ENCODE measurements around the gene USP15.

USP15 gene

GRCh38 chr12:62288328-62288727 lies 28.1 kb downstream of the USP15 start:
- Histone ChIP-seq H3K9me3 (replicated peaks; ENCODE audit: low read length) (peaks cover 6% of the 10 kb centered on the region), H3K4me2 (ENCODE audit: low read length) (no peak overlapping the region), H3K36me3 (ENCODE audit: insufficient read depth, low read length) (no peaks in the 10 kb centered on the region), H3K9ac (ENCODE audit: low read depth, low read length) (no peak overlapping the region), H3K4me1 (ENCODE audit: control insufficient read depth, insufficient read depth, low read length) (peaks cover 9% of the 10 kb centered on the region), H3K27me3 (ENCODE audit: control insufficient read depth, insufficient read depth, low read length) (no peaks in the 10 kb centered on the region), H3K4me3 (ENCODE audit: low read length) (no peak overlapping the region)

- Histone ChIP-seq H3K4me3 (ENCODE audit: low read length) (no peak overlapping the region), H3K9ac (ENCODE audit: low read depth, low read length) (no peak overlapping the region), H3K27me3 (ENCODE audit: control insufficient read depth, insufficient read depth, low read length) (no peaks in the 10 kb centered on the region), H3K36me3 (ENCODE audit: insufficient read depth, low read length) (no peaks in the 10 kb centered on the region), H3K9me3 (replicated peaks; ENCODE audit: low read length) (peaks cover 6% of the 10 kb centered on the region), H3K4me2 (ENCODE audit: low read length) (no peak overlapping the region), H3K4me1 (ENCODE audit: control insufficient read depth, insufficient read depth, low read length) (peaks cover 9% of the 10 kb centered on the region)
These were observed 30.6 kb downstream of the USP15 start for GRCh38 chr12:62290846-62291245.

- H3K9ac ChIP-seq (ENCODE audit: low read depth, low read length) = no peak overlapping the region
- H3K4me3 ChIP-seq (ENCODE audit: low read length) = no peak overlapping the region
- no peak overlapping the region for H3K4me2 ChIP-seq (ENCODE audit: low read length)
- H3K36me3 ChIP-seq (ENCODE audit: insufficient read depth, low read length) = peaks cover 7% of the 10 kb centered on the region
- H3K4me1 ChIP-seq (ENCODE audit: control insufficient read depth, insufficient read depth, low read length) = peaks cover 9% of the 10 kb centered on the region
- H3K9me3 ChIP-seq (replicated peaks; ENCODE audit: low read length) = peaks cover 6% of the 10 kb centered on the region
- H3K27me3 ChIP-seq (ENCODE audit: control insufficient read depth, insufficient read depth, low read length) = no peaks in the 10 kb centered on the region
These were observed 31.9 kb downstream of the USP15 start for GRCh38 chr12:62291864-62292760.

GRCh38 chr12:62292761-62293344 lies 32.6 kb downstream of the USP15 start:
- H3K9ac ChIP-seq (ENCODE audit: low read depth, low read length) = no peak overlapping the region
- peaks cover 8% of the 10 kb centered on the region for H3K36me3 ChIP-seq (ENCODE audit: insufficient read depth, low read length)
- peaks cover 9% of the 10 kb centered on the region for H3K4me1 ChIP-seq (ENCODE audit: control insufficient read depth, insufficient read depth, low read length)
- peaks cover 6% of the 10 kb centered on the region for H3K9me3 ChIP-seq (replicated peaks; ENCODE audit: low read length)
- H3K4me3 ChIP-seq (ENCODE audit: low read length) = no peak overlapping the region
- H3K4me2 ChIP-seq (ENCODE audit: low read length) = no peak overlapping the region
- no peaks in the 10 kb centered on the region for H3K27me3 ChIP-seq (ENCODE audit: control insufficient read depth, insufficient read depth, low read length)

- Histone ChIP-seq H3K9me3 (replicated peaks; ENCODE audit: low read length) (peaks cover 6% of the 10 kb centered on the region), H3K9ac (ENCODE audit: low read depth, low read length) (no peak overlapping the region)
These were observed 34.2 kb downstream of the USP15 start for GRCh38 chr12:62294378-62294777.

GRCh38 chr12:62296001-62296400 lies 35.8 kb downstream of the USP15 start:
- Histone ChIP-seq H3K27me3 (ENCODE audit: control insufficient read depth, insufficient read depth, low read length) (no peaks in the 10 kb centered on the region), H3K9me3 (replicated peaks; ENCODE audit: low read length) (peaks cover 1% of the 10 kb centered on the region), H3K36me3 (ENCODE audit: insufficient read depth, low read length) (peaks cover 8% of the 10 kb centered on the region), H3K4me3 (ENCODE audit: low read length) (no peak overlapping the region), H3K4me2 (ENCODE audit: low read length) (no peak overlapping the region), H3K4me1 (ENCODE audit: control insufficient read depth, insufficient read depth, low read length) (peaks cover 9% of the 10 kb centered on the region), H3K9ac (ENCODE audit: low read depth, low read length) (no peak overlapping the region)

More at GRCh38 chr12:62294378-62294777, 34.2 kb downstream of the USP15 start:
- no peaks in the 10 kb centered on the region for H3K27me3 ChIP-seq (ENCODE audit: control insufficient read depth, insufficient read depth, low read length)
- H3K36me3 ChIP-seq (ENCODE audit: insufficient read depth, low read length) = peaks cover 8% of the 10 kb centered on the region
- H3K4me3 ChIP-seq (ENCODE audit: low read length) = no peak overlapping the region
- H3K4me1 ChIP-seq (ENCODE audit: control insufficient read depth, insufficient read depth, low read length) = peaks cover 9% of the 10 kb centered on the region
- no peak overlapping the region for H3K4me2 ChIP-seq (ENCODE audit: low read length)

- Histone ChIP-seq H3K9ac (ENCODE audit: low read depth, low read length) (no peak overlapping the region), H3K9me3 (replicated peaks; ENCODE audit: low read length) (no peaks in the 10 kb centered on the region), H3K36me3 (ENCODE audit: insufficient read depth, low read length) (peaks cover 8% of the 10 kb centered on the region), H3K4me1 (ENCODE audit: control insufficient read depth, insufficient read depth, low read length) (peaks cover 2% of the 10 kb centered on the region), H3K4me2 (ENCODE audit: low read length) (no peak overlapping the region), H3K27me3 (ENCODE audit: control insufficient read depth, insufficient read depth, low read length) (no peaks in the 10 kb centered on the region), H3K4me3 (ENCODE audit: low read length) (no peak overlapping the region)
These were observed 37.1 kb downstream of the USP15 start for GRCh38 chr12:62297321-62297720.

GRCh38 chr12:62299617-62300016 lies 39.4 kb downstream of the USP15 start:
- Histone ChIP-seq H3K4me1 (ENCODE audit: control insufficient read depth, insufficient read depth, low read length) (no peaks in the 10 kb centered on the region), H3K36me3 (ENCODE audit: insufficient read depth, low read length) (peaks cover 16% of the 10 kb centered on the region), H3K4me2 (ENCODE audit: low read length) (no peak overlapping the region), H3K9ac (ENCODE audit: low read depth, low read length) (no peak overlapping the region), H3K9me3 (replicated peaks; ENCODE audit: low read length) (peaks cover 3% of the 10 kb centered on the region), H3K4me3 (ENCODE audit: low read length) (no peak overlapping the region), H3K27me3 (ENCODE audit: control insufficient read depth, insufficient read depth, low read length) (no peaks in the 10 kb centered on the region)

GRCh38 chr12:62301080-62301798 lies 41.0 kb downstream of the USP15 start:
- Histone ChIP-seq H3K4me3 (ENCODE audit: low read length) (no peak overlapping the region), H3K4me2 (ENCODE audit: low read length) (no peak overlapping the region), H3K36me3 (ENCODE audit: insufficient read depth, low read length) (peaks cover 30% of the 10 kb centered on the region)

GRCh38 chr12:62301799-62302133 lies 41.6 kb downstream of the USP15 start:
- H3K27me3 ChIP-seq (ENCODE audit: control insufficient read depth, insufficient read depth, low read length) = no peaks in the 10 kb centered on the region
- peaks cover 3% of the 10 kb centered on the region for H3K9me3 ChIP-seq (replicated peaks; ENCODE audit: low read length)
- H3K4me2 ChIP-seq (ENCODE audit: low read length) = no peak overlapping the region
- peaks cover 27% of the 10 kb centered on the region for H3K36me3 ChIP-seq (ENCODE audit: insufficient read depth, low read length)
- H3K4me1 ChIP-seq (ENCODE audit: control insufficient read depth, insufficient read depth, low read length) = no peaks in the 10 kb centered on the region
- H3K9ac ChIP-seq (ENCODE audit: low read depth, low read length) = no peak overlapping the region
- no peak overlapping the region for H3K4me3 ChIP-seq (ENCODE audit: low read length)

More at GRCh38 chr12:62301080-62301798, 41.0 kb downstream of the USP15 start:
- Histone ChIP-seq H3K27me3 (ENCODE audit: control insufficient read depth, insufficient read depth, low read length) (no peaks in the 10 kb centered on the region), H3K9ac (ENCODE audit: low read depth, low read length) (no peak overlapping the region), H3K4me1 (ENCODE audit: control insufficient read depth, insufficient read depth, low read length) (no peaks in the 10 kb centered on the region), H3K9me3 (replicated peaks; ENCODE audit: low read length) (peaks cover 3% of the 10 kb centered on the region)

GRCh38 chr12:62304560-62304959 lies 44.4 kb downstream of the USP15 start:
- H3K4me2 ChIP-seq (ENCODE audit: low read length) = no peak overlapping the region
- no peak overlapping the region for H3K4me3 ChIP-seq (ENCODE audit: low read length)
- no peak overlapping the region for H3K9ac ChIP-seq (ENCODE audit: low read depth, low read length)
- peaks cover 3% of the 10 kb centered on the region for H3K9me3 ChIP-seq (replicated peaks; ENCODE audit: low read length)
- H3K4me1 ChIP-seq (ENCODE audit: control insufficient read depth, insufficient read depth, low read length) = no peaks in the 10 kb centered on the region
- H3K36me3 ChIP-seq (ENCODE audit: insufficient read depth, low read length) = peaks cover 25% of the 10 kb centered on the region
- H3K27me3 ChIP-seq (ENCODE audit: control insufficient read depth, insufficient read depth, low read length) = no peaks in the 10 kb centered on the region
